Hepatocyte (in vitro differentiated cells): ENCODE measurements around the gene POC1A. TPM values are rescaled to one million over a fixed set of nuclear protein-coding genes. Genes with fewer than 3 reads are reported as not detected.

Experiments used
- DNase-seq: peaks from one replicate; pipeline ENCODE4 v3.0.0-alpha.2; 2016; ENCODE audit warnings: low spot score
- H2AFZ ChIP-seq: fragments of 200-600 bp; sonication (generic); 2 replicates; pipeline ENCODE4 v1.6.0; 2016; ENCODE audit warnings: antibody characterized with exemption, mild to moderate bottlenecking
- H3K27ac ChIP-seq: fragments of 200-600 bp; sonication (generic); 2 replicates; pipeline ENCODE4 v1.5.1; 2016; ENCODE audit warnings: mild to moderate bottlenecking
- H3K27me3 ChIP-seq: fragments of 200-600 bp; sonication (generic); 2 replicates; pipeline ENCODE4 v1.6.1; 2016
- H3K36me3 ChIP-seq: fragments of 200-600 bp; sonication (generic); replicated peaks from 2 replicates; pipeline ENCODE4 v1.5.1; 2016; ENCODE audit warnings: low read depth; ENCODE audit not compliant: insufficient read depth
- H3K4me1 ChIP-seq: fragments of 200-600 bp; sonication (generic); 2 replicates; pipeline ENCODE4 v1.5.1; 2016; ENCODE audit warnings: mild to moderate bottlenecking, moderate library complexity; ENCODE audit not compliant: insufficient read depth
- H3K4me2 ChIP-seq: fragments of 200-600 bp; sonication (generic); 2 replicates; pipeline ENCODE4 v1.6.0; 2016
- H3K4me3 ChIP-seq: fragments of 200-600 bp; sonication (generic); 2 replicates; pipeline ENCODE4 v1.5.1; 2016; ENCODE audit warnings: mild to moderate bottlenecking
- H3K79me2 ChIP-seq: fragments of 200-600 bp; sonication (generic); 2 replicates; pipeline ENCODE4 v1.6.0; 2017; ENCODE audit warnings: mild to moderate bottlenecking
- H3K9me2 ChIP-seq: fragments of 200-600 bp; sonication (generic); replicated peaks from 2 replicates; pipeline ENCODE4 v1.6.0; 2017; ENCODE audit warnings: mild to moderate bottlenecking; ENCODE audit not compliant: insufficient read depth
- H3K9me3 ChIP-seq: fragments of 200-600 bp; sonication (generic); 2 replicates; pipeline ENCODE4 v1.5.1; 2016; ENCODE audit warnings: low read depth, mild to moderate bottlenecking
- H4K20me1 ChIP-seq: fragments of 200-600 bp; sonication (generic); 2 replicates; pipeline ENCODE4 v1.6.0; 2016; ENCODE audit warnings: mild to moderate bottlenecking; ENCODE audit not compliant: insufficient read depth, poor library complexity, severe bottlenecking
- CTCF ChIP-seq: fragments of 200-600 bp; sonication (generic); IDR thresholded peaks from 2 replicates; pipeline ENCODE4 v1.5.1; 2016; ENCODE audit warnings: antibody characterized with exemption, mild to moderate bottlenecking; ENCODE audit not compliant: poor library complexity
- EZH2 ChIP-seq: fragments of 200-600 bp; sonication (generic); IDR thresholded peaks from 2 replicates; pipeline ENCODE4 v1.6.1; 2016; ENCODE audit warnings: antibody characterized with exemption, mild to moderate bottlenecking, borderline replicate concordance
- EZH2phosphoT487 ChIP-seq: fragments of 200-600 bp; sonication (generic); IDR thresholded peaks from one replicate; pipeline ENCODE4 v1.6.1; 2018; ENCODE audit warnings: antibody characterized with exemption, mild to moderate bottlenecking, low read depth, moderate library complexity; ENCODE audit not compliant: unreplicated experiment, severe bottlenecking
- WGBS: methylation state at CpG from one replicate; pipeline ENCODE4 v1.1.6; 2016; ENCODE audit warnings: low lambda C conversion rate; ENCODE audit errors: missing lambda C conversion rate; 5-methylcytosine and 5-hydroxymethylcytosine counted together
- polyA plus RNA-seq: library from polyadenylated mRNA; unstranded; fragments of >200 nt; fragmentation: Nextera tagmentation; extraction: Ambion mirVana; gene quantifications from 2 replicates; pipeline ENCODE4 v1.2.1, GENCODE V29; 2016
- total RNA-seq: library from RNA; depleted of rRNA; stranded (reverse); fragments of >200 nt; gene quantifications from 2 replicates; pipeline ENCODE4 v1.2.3, GENCODE V29; 2014

POC1A gene
- total RNA-seq (2.6 TPM in 2 replicates), polyA plus RNA-seq (3.7 and 5.7 TPM in 2 replicates)

DNA sequence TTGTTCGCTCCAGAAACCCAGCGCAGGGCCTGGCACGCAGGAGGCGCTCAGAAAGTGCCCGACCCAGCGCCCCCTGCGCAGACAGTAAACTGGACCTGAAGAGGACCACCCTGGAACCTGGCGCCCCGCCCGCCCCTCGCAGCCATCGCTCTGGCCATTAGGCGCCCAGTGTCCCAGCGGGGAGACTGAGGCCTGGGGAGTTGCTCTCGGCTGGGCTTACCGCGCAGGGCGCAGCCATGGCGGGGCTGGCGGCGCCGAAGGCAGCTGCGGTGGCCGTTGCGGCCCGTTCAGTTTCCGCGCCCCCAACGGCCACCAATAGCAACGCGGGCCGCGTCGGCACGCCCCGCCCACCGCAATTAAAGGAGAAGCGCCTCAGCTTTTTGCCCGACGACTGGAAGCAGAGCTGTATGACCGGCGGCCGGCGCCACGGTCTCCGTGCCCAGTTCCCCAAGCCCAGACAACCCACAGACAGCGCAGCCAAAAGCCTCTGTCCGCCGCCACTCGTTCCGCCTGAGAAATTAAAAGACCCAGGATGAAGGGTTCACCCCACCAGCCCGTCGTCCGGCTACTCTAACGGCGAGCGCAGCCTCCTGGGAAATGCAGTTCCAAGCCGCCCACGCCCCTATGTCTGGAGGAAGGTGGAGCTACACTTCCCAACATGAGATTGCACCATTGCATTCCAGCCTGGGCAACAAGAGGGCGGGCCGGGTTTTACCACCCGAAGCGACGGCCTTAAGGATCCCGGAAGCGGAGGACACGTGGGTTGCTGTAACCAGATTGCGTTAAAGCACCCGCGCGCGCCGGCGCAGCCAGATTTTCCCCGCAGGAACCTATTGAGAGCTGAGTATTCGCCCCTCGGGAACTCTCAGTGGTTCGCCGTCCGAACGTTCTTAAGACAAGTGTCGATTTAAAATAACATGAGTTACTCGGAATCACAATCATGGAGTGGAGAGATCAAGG, at the start of gene POC1A:
TSS of gene POC1A (minus strand) at position 289 of the 960 bp plus-strand sequence. CDS start at position 238, 51 bp downstream.
- peak within 1 kb of the TSS; percentile 87 for H3K27ac ChIP-seq
- 1% methylated on average over 81 of the region's 83 CpGs for WGBS
- H3K27me3 ChIP-seq: no peaks in the 10 kb centered on the region
- H3K36me3 ChIP-seq: no peaks in the 10 kb centered on the region
- no peak for TF ChIP-seq CTCF
- TF ChIP-seq EZH2phosphoT487: no peak
- no peak for TF ChIP-seq EZH2
- no peaks in the 10 kb centered on the region for H3K9me2 ChIP-seq
- H4K20me1 ChIP-seq: no peaks in the 10 kb centered on the region
- H3K79me2 ChIP-seq: peaks cover 8% of the 10 kb centered on the region
- H3K4me1 ChIP-seq: no peaks in the 10 kb centered on the region
- DNase-seq: peak; percentile 99
- peak within 1 kb of the TSS; percentile 40 for H3K4me3 ChIP-seq
- H3K4me2 ChIP-seq: peak within 1 kb of the TSS; percentile 98
- peak within 1 kb of the TSS; percentile 79 for H2AFZ ChIP-seq
- no peaks in the 10 kb centered on the region for H3K9me3 ChIP-seq

- Histone ChIP-seq H3K4me3 (no peak overlapping the region), H3K4me2 (no peak overlapping the region), H3K9me3 (no peaks in the 10 kb centered on the region), H3K36me3 (peaks cover 10% of the 10 kb centered on the region), H3K79me2 (peaks cover 32% of the 10 kb centered on the region), H4K20me1 (no peaks in the 10 kb centered on the region), H3K27ac (no peak overlapping the region), H2AFZ (no peak overlapping the region), H3K9me2 (no peaks in the 10 kb centered on the region), H3K4me1 (peaks cover 10% of the 10 kb centered on the region), H3K27me3 (no peaks in the 10 kb centered on the region)
- TF ChIP-seq EZH2phosphoT487: no peak
- no peak for TF ChIP-seq CTCF
- TF ChIP-seq EZH2: no peak
- no peak for DNase-seq
- 100% methylated on average over 1 of the region's 1 CpG for WGBS
Measured at GRCh38 chr3:52203701-52204100, 49.5 kb upstream of the POC1A start.

GRCh38 chr3:52202384-52203077, 48.3 kb upstream of the POC1A start:
- no peaks in the 10 kb centered on the region for H3K9me3 ChIP-seq
- no peak for DNase-seq
- TF ChIP-seq EZH2 (no peak), CTCF (no peak), EZH2phosphoT487 (no peak)
- H3K27me3 ChIP-seq: no peaks in the 10 kb centered on the region
- peaks cover 12% of the 10 kb centered on the region for H3K4me1 ChIP-seq
- no peak overlapping the region for H3K4me3 ChIP-seq
- H4K20me1 ChIP-seq: no peaks in the 10 kb centered on the region
- H3K9me2 ChIP-seq: no peaks in the 10 kb centered on the region
- WGBS: 95% methylated on average over 4 of the region's 4 CpGs
- no peak overlapping the region for H3K4me2 ChIP-seq
- peaks cover 10% of the 10 kb centered on the region for H3K36me3 ChIP-seq
- peaks cover 39% of the 10 kb centered on the region for H3K79me2 ChIP-seq
- no peak overlapping the region for H2AFZ ChIP-seq
- no peak overlapping the region for H3K27ac ChIP-seq
